SK-N-SH treated with all-trans-retinoic acid at 6 μM for 48 hours (cell line): ENCODE results near the gene PCNT.

Experiments
- ATAC-seq: fragments of 200-7000 bp; cut with Tn5 transposase; 3 replicates; pipeline ENCODE4 v1.9.1; 2020; ENCODE audit warnings: mild to moderate bottlenecking, moderate library complexity
- BACH2 ChIP-seq: fragments of 250-450 bp; sonication (Bioruptor Pico); IDR thresholded peaks from 2 replicates; pipeline ENCODE4 v1.9.0; 2021; ENCODE audit warnings: mild to moderate bottlenecking, borderline replicate concordance
- CSDC2 ChIP-seq: fragments of 250-450 bp; sonication (Bioruptor Pico); IDR thresholded peaks from 2 replicates; pipeline ENCODE4 v1.5.0; 2020; ENCODE audit warnings: mild to moderate bottlenecking, moderate library complexity
- ESRRG ChIP-seq: fragments of 250-450 bp; sonication (Bioruptor Pico); IDR thresholded peaks from 2 replicates; pipeline ENCODE4 v1.6.1; 2021; ENCODE audit warnings: mild to moderate bottlenecking
- GLIS3 ChIP-seq: fragments of 250-450 bp; sonication (Bioruptor Pico); IDR thresholded peaks from 2 replicates; pipeline ENCODE4 v1.5.0; 2020; ENCODE audit warnings: mild to moderate bottlenecking, moderate library complexity
- ISL1 ChIP-seq: fragments of 250-450 bp; sonication (Bioruptor Pico); IDR thresholded peaks from 2 replicates; pipeline ENCODE4 v2.1.2; 2022; ENCODE audit warnings: mild to moderate bottlenecking, moderate library complexity
- OSR1 ChIP-seq: fragments of 250-450 bp; sonication (Bioruptor Pico); IDR thresholded peaks from 2 replicates; pipeline ENCODE4 v1.8.0; 2022; ENCODE audit warnings: moderate library complexity, mild to moderate bottlenecking, inconsistent platforms
- PPARA ChIP-seq: fragments of 250-450 bp; sonication (Bioruptor Pico); IDR thresholded peaks from 2 replicates; pipeline ENCODE4 v1.5.0; 2020; ENCODE audit warnings: mild to moderate bottlenecking, borderline replicate concordance
- RARB ChIP-seq: fragments of 250-450 bp; sonication (Bioruptor Pico); IDR thresholded peaks from 2 replicates; pipeline ENCODE4 v1.8.0; 2021; ENCODE audit warnings: mild to moderate bottlenecking, moderate library complexity
- SNAI2 ChIP-seq: fragments of 250-450 bp; sonication (Bioruptor Pico); IDR thresholded peaks from 2 replicates; pipeline ENCODE4 v1.5.0; 2020; ENCODE audit warnings: mild to moderate bottlenecking, moderate library complexity
- ZC3H10 ChIP-seq: fragments of 250-450 bp; sonication (Bioruptor Pico); IDR thresholded peaks from 2 replicates; pipeline ENCODE4 v1.5.1; 2021; ENCODE audit warnings: mild to moderate bottlenecking, moderate library complexity
- ZFP3 ChIP-seq: fragments of 250-450 bp; sonication (Bioruptor Pico); IDR thresholded peaks from 2 replicates; pipeline ENCODE4 v1.5.0; 2020; ENCODE audit warnings: mild to moderate bottlenecking, moderate library complexity
- ZFP30 ChIP-seq: fragments of 450-650 bp; formaldehyde crosslinking; IDR thresholded peaks from 2 replicates; pipeline ENCODE4 v1.5.0; 2022; ENCODE audit warnings: mild to moderate bottlenecking, moderate library complexity
- ZNF70 ChIP-seq: fragments of 450-650 bp; formaldehyde crosslinking; IDR thresholded peaks from 2 replicates; pipeline ENCODE4 v1.5.0; 2020; ENCODE audit warnings: mild to moderate bottlenecking, moderate library complexity
- ZNF8 ChIP-seq: fragments of 450-650 bp; formaldehyde crosslinking; IDR thresholded peaks from 2 replicates; pipeline ENCODE4 v1.5.0; 2020; ENCODE audit warnings: mild to moderate bottlenecking, moderate library complexity
- TF ChIP-seq, protein P1 (sequence below): fragments of 250-450 bp; sonication (Bioruptor Pico); IDR thresholded peaks from 2 replicates; pipeline ENCODE4 v1.5.1; 2021; ENCODE audit warnings: mild to moderate bottlenecking, moderate library complexity
- TF ChIP-seq, protein P2 (sequence below): fragments of 250-450 bp; sonication (Bioruptor Pico); IDR thresholded peaks from 2 replicates; pipeline ENCODE4 v1.8.0; 2021; ENCODE audit warnings: low read depth, mild to moderate bottlenecking, moderate library complexity, borderline replicate concordance
- TF ChIP-seq, protein P3 (sequence below): fragments of 250-450 bp; sonication (Bioruptor Pico); IDR thresholded peaks from 2 replicates; pipeline ENCODE4 v1.5.1; 2020; ENCODE audit warnings: low read depth, mild to moderate bottlenecking, moderate library complexity
- TF ChIP-seq, protein P4 (sequence below): fragments of 250-450 bp; sonication (Bioruptor Pico); IDR thresholded peaks from 2 replicates; pipeline ENCODE4 v1.5.0; 2020; ENCODE audit warnings: mild to moderate bottlenecking, moderate library complexity
- TF ChIP-seq, protein P5 (sequence below): fragments of 250-450 bp; sonication (Bioruptor Pico); IDR thresholded peaks from 2 replicates; pipeline ENCODE4 v1.8.0; 2020; ENCODE audit warnings: mild to moderate bottlenecking, moderate library complexity, borderline replicate concordance

Gene PCNT

DNA sequence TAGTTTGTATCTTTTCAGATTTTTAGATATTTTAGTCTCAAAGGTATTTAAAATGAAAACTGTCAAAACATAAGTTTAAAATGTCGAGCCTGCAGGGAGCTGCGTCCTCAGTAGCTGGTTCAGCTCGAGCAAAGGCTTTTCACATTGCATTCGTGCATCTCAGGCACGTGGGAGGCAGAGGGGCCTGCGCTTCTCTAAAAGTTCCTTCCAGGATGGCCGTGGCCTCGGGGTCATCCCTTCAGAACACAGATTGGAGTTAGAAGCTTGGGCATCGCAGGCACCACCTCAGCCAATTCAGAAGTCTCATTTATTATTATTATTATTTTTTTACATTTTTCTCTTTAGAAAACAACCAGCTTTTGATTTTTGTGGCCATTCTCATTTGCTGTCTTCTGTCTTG lies 67.8 kb downstream of the PCNT start:
- ATAC-seq, result no peak
- TF ChIP-seq ZNF8 (CRISPR knock-in tag) (no peak), PPARA (no peak), ZC3H10 (no peak), RARB (no peak), ZFP30 (CRISPR knock-in tag) (no peak), ESRRG (CRISPR knock-in tag) (no peak), ZNF70 (CRISPR knock-in tag) (no peak), GLIS3 (CRISPR knock-in tag) (no peak), OSR1 (CRISPR knock-in tag) (no peak), BACH2 (CRISPR knock-in tag) (no peak), ISL1 (CRISPR knock-in tag) (no peak)
- TF ChIP-seq, protein P1, sequence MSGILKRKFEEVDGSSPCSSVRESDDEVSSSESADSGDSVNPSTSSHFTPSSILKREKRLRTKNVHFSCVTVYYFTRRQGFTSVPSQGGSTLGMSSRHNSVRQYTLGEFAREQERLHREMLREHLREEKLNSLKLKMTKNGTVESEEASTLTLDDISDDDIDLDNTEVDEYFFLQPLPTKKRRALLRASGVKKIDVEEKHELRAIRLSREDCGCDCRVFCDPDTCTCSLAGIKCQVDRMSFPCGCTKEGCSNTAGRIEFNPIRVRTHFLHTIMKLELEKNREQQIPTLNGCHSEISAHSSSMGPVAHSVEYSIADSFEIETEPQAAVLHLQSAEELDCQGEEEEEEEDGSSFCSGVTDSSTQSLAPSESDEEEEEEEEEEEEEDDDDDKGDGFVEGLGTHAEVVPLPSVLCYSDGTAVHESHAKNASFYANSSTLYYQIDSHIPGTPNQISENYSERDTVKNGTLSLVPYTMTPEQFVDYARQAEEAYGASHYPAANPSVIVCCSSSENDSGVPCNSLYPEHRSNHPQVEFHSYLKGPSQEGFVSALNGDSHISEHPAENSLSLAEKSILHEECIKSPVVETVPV, result no peak
- TF ChIP-seq, protein P2, sequence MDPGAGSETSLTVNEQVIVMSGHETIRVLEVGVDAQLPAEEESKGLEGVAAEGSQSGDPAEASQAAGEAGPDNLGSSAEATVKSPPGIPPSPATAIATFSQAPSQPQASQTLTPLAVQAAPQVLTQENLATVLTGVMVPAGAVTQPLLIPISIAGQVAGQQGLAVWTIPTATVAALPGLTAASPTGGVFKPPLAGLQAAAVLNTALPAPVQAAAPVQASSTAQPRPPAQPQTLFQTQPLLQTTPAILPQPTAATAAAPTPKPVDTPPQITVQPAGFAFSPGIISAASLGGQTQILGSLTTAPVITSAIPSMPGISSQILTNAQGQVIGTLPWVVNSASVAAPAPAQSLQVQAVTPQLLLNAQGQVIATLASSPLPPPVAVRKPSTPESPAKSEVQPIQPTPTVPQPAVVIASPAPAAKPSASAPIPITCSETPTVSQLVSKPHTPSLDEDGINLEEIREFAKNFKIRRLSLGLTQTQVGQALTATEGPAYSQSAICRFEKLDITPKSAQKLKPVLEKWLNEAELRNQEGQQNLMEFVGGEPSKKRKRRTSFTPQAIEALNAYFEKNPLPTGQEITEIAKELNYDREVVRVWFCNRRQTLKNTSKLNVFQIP (CRISPR knock-in tag), result no peak
- TF ChIP-seq, protein P3, sequence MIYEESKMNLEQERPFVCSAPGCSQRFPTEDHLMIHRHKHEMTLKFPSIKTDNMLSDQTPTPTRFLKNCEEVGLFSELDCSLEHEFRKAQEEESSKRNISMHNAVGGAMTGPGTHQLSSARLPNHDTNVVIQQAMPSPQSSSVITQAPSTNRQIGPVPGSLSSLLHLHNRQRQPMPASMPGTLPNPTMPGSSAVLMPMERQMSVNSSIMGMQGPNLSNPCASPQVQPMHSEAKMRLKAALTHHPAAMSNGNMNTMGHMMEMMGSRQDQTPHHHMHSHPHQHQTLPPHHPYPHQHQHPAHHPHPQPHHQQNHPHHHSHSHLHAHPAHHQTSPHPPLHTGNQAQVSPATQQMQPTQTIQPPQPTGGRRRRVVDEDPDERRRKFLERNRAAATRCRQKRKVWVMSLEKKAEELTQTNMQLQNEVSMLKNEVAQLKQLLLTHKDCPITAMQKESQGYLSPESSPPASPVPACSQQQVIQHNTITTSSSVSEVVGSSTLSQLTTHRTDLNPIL (CRISPR knock-in tag), result no peak
- TF ChIP-seq, protein P4, sequence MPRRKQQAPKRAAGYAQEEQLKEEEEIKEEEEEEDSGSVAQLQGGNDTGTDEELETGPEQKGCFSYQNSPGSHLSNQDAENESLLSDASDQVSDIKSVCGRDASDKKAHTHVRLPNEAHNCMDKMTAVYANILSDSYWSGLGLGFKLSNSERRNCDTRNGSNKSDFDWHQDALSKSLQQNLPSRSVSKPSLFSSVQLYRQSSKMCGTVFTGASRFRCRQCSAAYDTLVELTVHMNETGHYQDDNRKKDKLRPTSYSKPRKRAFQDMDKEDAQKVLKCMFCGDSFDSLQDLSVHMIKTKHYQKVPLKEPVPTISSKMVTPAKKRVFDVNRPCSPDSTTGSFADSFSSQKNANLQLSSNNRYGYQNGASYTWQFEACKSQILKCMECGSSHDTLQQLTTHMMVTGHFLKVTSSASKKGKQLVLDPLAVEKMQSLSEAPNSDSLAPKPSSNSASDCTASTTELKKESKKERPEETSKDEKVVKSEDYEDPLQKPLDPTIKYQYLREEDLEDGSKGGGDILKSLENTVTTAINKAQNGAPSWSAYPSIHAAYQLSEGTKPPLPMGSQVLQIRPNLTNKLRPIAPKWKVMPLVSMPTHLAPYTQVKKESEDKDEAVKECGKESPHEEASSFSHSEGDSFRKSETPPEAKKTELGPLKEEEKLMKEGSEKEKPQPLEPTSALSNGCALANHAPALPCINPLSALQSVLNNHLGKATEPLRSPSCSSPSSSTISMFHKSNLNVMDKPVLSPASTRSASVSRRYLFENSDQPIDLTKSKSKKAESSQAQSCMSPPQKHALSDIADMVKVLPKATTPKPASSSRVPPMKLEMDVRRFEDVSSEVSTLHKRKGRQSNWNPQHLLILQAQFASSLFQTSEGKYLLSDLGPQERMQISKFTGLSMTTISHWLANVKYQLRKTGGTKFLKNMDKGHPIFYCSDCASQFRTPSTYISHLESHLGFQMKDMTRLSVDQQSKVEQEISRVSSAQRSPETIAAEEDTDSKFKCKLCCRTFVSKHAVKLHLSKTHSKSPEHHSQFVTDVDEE (CRISPR knock-in tag), result no peak
- TF ChIP-seq, all 23 proteins: peak for 0

DNA sequence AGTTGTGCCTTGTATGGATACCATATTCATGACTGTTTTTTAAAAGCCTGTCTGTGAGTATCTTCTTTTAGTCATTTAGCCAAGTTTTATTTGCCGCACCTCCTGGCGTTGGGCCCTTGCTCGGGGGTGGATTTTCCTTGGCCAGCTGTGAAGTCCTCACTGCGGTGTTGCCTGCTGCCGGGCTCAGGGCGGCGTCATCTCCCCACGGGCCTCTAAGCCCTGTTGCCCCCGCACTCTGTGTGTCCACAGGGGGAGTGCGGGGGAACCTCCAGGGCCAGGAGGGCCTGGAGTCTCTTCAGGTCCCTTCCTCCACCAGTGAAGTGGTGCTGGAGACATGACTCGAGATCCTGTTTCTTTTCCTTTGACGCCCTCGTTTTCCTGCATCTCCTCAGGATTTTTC lies 69.0 kb downstream of the PCNT start:
- ATAC-seq, result no peak
- TF ChIP-seq RARB (no peak), GLIS3 (CRISPR knock-in tag) (no peak), CSDC2 (no peak), SNAI2 (CRISPR knock-in tag) (no peak), ZFP30 (CRISPR knock-in tag) (no peak), ZFP3 (CRISPR knock-in tag) (no peak), ZNF8 (CRISPR knock-in tag) (no peak), PPARA (no peak)
- TF ChIP-seq, protein P2 (CRISPR knock-in tag), result no peak
- TF ChIP-seq, protein P3 (CRISPR knock-in tag), result no peak
- TF ChIP-seq, protein P4 (CRISPR knock-in tag), result no peak
- TF ChIP-seq, protein P5, sequence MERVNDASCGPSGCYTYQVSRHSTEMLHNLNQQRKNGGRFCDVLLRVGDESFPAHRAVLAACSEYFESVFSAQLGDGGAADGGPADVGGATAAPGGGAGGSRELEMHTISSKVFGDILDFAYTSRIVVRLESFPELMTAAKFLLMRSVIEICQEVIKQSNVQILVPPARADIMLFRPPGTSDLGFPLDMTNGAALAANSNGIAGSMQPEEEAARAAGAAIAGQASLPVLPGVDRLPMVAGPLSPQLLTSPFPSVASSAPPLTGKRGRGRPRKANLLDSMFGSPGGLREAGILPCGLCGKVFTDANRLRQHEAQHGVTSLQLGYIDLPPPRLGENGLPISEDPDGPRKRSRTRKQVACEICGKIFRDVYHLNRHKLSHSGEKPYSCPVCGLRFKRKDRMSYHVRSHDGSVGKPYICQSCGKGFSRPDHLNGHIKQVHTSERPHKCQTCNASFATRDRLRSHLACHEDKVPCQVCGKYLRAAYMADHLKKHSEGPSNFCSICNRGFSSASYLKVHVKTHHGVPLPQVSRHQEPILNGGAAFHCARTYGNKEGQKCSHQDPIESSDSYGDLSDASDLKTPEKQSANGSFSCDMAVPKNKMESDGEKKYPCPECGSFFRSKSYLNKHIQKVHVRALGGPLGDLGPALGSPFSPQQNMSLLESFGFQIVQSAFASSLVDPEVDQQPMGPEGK (CRISPR knock-in tag), result no peak
